HuH-7.5 (cell line): ENCODE measurements around the gene PLCB4.

ENCODE experiments used
- DNase-seq: peaks from one replicate; pipeline ENCODE4 v3.0.0; 2011; ENCODE audit warnings: low spot score

PLCB4 gene

DNA sequence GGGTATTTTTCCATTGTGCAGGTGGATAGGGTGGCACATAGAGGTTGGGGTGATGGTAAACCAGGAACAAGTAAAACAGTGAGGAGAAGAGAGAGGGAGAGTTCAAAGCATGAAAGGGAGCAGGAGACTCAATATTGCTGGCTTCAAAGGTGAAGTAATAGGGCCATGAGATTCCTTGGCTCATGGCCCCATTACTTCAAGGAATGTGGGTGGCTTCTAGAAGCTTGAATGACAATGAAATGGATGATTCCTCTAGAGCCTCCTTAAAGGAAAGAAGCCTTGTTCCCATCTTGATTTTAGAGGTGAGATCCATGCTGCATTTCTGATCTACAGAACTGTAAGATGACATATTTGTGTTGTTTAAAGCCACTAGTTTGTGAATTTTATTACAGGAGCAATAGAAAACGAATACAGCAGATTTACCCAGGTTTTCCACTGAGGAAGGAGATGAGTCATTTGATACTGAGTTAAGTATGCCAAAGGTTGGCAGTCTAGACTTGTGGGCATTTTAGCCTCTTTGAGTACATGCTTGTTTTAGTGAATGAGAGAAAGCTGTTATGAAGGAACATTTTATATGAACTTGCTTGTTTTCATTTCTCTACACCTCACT, 110.4 kb downstream of the PLCB4 start:
- no peak for DNase-seq

DNA sequence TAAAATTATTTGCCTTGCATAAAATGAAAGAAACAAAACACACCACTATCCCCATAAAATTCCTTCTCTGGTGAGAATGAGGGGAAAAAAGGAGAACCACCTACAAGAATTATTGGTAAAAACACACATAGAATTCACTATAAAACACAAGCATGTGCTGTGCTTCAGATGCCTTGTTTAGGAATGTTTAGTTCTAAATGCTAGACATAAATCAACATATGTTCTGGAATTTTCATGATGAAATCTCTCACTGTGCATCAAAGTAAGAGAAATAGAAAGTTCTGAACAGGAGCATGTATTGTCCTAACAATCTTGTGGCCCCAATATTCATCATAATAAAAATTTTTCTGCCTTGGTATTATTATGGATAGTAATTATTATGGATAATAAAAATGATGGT, 111.0 kb downstream of the PLCB4 start:
- DNase-seq, result no peak

DNA sequence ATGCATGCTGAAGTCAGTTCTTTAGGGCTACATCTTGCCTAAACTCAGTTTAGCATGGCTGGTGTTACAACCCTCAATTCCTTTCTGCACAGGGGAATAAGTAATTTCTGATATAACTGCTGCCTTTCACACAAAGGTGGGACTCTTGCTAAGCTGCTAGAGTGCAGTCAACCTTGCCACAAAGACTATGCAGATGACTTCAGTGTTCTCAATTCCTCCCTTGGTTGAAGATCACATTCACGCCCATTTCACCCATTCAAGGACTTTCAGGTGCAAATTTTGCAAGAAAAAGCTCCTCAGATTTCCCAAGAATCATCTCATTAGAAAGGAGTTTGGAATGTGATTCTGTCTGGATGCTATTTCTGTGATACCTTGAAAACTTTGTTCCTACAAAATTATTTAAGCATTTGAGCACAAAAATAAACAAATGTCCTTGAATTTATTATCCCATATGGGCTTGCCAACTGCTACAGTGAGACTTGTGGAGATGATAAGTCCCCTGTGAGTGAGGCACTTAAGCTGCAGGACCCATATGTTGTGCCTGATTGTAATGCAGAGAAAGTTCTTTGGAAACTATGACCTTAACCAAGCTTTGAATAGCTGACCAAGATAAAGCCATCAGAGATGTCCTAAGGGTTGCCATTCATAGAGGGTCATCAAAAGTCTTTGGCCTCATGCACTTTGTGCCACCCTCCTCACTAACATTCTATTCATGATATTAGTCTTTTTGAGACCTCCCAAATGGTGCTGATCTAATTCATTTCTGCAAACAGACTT, 111.8 kb downstream of the PLCB4 start:
- DNase-seq, result no peak

DNA sequence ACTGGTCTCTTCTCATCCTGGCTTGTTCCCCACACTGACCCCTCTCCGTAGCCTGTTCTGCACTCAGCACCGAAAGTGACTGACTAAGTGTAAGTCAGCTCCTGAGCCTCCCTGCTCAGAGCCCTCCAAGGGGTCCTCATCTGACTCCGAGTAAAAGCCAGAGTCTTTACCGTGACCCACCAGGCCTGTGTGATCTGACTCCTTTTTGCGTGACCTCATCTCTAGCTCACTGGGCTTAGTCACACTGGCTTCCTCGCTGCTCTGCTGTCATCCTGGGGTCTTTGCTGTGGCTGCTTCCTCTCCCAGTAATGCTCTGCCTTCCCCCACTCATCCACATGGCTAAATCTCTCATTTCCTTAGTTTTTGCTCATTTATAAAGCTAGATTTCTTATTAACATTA, 116.6 kb downstream of the PLCB4 start:
- DNase-seq, result no peak

DNA sequence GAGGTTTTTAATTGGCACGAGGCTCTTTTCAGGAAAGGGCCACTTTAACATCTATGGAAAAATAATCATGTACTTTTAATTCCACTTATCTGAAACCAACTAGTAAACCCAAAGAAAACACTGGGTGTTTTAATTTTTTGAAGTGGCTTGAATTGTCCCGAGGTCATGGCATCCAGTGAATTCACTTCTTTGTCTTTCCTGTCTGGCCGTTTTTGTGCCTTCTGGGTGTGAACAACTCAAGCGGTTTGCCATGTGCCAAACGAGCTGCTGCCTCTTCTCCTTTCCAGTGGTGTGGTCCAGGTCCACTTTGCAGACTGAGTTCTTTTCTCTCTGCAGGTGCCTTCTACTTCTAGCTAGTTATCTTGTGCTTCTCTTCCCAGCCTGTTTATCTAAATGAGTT, 117.5 kb downstream of the PLCB4 start:
- DNase-seq, result no peak

DNA sequence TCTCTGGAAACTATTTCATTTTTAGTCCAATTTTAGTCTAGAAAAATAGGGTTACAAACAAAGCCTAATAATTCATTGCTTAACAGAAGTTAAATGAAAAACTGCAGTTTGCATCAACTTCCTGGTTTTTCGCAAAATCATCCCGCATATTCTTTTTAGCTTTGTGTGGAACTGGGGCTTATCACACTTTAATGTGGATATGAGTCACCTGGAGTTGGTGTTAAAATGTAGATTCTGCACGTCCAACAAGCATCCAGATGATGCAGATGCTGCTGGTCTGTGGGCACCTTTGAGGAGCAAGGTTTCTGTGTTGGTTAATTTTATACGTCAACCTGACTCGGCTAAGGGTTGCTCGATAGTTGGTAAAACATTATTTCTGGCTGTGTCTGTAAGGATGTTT, 126.1 kb downstream of the PLCB4 start:
- DNase-seq, result no peak

DNA sequence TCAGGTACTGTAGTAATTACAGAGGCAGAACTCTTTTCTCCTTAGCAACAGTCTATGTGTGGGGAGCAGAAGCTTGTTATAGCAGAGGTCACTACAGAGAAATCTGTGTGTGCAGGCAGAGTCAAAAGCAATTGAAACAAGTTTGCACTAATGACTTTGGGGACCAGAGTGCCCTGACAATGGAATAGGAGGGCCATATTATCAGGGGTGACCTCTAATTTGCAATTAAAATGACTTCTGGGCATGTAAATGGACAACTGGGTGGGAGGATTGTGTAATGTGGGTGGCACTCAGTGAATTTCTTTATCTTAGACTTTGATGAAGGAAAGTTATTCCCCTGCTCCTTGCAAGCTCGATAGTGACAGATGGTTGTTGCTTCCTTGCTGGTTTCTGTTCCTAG, 127.2 kb downstream of the PLCB4 start:
- no peak for DNase-seq

DNA sequence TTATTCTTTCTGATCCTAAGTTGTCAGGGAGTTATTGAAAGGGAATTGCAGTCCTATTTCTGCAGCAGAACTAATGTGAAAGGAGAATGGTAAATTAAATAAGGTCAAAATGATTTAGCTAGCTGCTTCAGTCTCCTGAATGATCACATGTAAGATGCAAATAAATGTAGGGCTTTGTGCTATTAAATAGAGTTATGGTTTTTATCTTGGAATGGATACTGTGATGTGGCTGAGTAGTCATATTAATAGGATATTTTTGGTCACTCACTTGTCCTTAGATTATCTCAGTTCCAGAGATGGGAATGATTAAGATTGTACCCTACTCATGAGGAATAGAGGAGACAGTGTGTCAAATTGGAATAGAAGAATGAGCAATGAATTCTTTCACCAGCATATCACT, 129.6 kb downstream of the PLCB4 start:
- DNase-seq, result no peak

DNA sequence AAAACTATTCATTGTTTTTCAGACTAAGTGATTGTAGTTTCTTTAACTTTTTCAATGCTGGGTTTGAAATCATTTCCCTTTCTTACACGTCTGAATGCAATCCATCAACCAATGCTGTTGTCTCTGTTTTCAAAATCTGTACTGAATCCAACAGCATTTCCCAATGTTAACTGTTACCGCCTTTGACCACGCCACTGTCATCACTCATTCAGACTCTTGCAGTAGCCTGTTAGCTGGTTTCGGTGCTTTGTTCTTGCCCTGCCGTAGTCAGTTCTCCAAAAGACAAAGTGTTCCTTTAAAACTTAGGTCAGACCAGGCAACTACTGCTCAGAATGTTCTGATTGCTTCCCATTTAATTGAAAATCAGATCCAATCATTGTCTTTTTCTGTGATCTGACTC, 131.3 kb downstream of the PLCB4 start:
- no peak for DNase-seq

DNA sequence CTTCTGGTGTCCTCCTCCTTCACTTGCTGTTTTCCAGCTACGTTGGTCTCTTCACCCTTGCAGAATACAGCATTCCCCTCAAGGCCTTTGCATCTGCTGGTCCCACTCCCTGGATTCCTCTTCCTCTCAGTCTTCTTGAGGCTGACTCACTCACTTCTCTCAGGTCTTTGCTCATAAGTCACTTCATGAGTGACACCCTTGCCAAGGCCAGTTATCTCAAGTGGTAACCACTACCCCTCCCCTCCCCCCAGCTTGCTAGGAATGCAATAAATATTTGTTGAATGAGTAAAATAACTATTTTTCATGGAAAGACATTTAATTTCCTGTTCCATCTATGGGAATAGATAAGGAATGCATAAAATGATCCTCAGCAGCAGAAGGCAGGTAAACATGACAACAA, 131.7 kb downstream of the PLCB4 start:
- DNase-seq, result no peak

DNA sequence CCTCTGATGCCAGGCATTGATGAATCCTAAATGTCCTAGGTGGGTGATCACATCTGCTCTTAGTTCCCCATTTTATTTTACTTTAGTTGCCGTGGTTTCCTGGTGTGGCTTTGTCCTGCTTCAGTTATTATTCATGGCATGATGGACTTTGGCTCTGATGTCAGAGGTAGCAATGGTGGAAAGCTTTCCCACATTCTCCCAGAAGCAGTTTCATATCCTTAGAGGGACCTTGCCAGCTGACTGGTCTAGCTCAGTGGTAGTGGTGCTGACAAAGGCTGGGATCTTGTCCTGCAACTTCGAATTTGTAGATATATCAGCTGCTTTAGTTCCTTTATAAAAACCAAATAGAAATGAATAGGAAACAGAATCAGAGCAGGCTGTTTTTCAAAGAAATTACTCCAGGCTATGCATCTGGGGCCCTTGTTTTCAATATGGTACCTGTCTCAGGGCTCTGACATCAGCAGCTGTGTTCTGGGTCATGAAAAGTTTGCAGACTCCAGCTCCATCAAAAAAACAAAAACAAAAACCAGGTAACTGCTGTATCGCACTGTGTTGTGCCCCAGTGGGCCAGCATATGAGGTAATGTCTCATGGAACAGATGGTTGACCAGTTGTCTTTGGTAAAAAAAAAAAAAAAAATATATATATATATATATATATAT, 133.7 kb downstream of the PLCB4 start:
- no peak for DNase-seq

DNA sequence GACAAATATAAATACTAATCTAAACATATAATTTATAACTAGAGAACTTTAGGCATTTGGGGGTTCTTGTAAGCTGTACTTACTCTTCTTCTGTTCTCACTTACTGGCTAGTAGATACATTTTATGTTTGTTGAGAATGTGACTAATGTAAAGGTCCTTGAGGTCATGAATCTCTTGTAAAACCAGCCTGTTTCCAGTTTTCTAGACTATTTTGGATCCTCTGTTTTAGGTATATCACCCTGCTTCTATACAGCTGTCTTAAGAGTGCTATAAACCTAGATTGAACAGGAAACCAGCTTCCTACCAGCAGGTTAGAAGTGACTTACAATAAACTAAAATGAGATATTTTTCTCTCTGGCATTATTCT, 134.2 kb downstream of the PLCB4 start:
- DNase-seq, result no peak

DNA sequence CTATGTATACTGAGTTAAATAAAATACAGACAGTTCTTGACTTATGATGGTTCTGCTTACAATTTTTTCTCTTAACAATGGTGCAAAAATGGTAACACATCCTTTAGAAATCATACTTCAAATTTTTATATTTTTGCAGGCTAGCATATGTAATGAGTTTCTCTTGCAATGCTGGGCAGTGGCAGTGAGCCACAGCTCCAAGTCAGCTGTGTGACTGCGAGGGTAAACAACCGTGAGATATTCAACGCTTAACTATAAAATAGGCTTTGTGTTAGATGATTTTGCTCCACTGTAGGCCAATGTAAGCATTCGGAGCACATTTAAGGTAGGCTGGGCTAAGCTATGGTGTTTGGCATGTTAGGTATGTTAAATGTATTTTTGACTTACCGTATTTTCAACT, 136.1 kb downstream of the PLCB4 start:
- DNase-seq, result no peak

DNA sequence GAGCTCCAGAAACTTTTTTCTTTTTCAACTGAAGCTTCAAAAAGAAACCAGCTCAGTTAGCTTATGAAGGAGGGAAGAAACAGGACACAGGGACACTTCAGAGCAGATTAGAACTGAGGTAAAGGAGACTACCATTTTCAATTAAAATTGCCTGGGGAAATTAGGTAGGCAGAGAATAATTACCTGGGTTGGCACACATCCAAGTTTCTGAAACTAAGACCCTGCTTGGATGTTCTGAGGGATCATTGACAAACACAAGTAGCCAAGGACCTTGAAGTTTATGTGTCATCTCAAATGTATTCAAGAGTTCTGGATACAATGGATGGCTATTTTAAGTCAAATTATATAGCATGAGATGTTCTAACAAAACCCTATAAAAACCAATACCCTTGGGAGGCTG, 137.6 kb downstream of the PLCB4 start:
- no peak for DNase-seq

DNA sequence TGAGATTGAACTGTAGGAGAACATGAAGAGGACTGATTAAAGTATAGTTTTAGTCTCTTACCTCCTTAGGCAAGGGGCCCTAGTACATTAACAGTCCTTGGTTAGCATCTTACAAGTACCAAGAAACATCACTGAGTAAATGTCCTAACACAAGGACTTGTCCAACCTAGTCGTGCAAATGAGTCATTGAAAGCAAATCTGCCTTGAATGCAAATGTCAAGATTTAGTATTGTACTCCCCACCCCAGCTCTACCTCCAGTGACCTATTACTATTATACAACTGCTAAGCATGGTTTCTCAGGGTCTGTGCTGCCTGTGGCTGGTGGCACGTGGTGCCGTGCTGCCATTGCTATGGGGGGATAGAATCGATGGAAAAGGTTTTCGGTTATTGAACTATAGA, 138.4 kb downstream of the PLCB4 start:
- DNase-seq, result no peak

DNA sequence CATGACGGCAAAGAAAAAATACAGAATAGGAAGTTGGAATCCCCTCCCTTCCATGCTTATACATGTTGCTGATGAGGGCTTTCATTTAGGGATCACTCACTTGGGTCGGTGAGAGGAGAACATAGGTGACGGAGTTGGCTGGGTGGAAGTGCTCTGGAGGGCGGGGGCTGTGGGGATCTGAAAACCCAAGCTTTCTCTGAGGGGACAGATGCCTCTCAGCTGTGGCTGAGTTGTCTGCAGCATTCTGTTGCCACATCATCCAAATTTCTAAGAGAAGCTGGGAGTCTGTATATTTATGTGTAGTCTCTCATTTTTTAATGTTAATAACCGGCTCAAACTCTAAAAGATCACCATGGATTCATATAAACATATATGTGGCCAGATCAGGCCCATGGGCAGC, 141.5 kb downstream of the PLCB4 start:
- no peak for DNase-seq

DNA sequence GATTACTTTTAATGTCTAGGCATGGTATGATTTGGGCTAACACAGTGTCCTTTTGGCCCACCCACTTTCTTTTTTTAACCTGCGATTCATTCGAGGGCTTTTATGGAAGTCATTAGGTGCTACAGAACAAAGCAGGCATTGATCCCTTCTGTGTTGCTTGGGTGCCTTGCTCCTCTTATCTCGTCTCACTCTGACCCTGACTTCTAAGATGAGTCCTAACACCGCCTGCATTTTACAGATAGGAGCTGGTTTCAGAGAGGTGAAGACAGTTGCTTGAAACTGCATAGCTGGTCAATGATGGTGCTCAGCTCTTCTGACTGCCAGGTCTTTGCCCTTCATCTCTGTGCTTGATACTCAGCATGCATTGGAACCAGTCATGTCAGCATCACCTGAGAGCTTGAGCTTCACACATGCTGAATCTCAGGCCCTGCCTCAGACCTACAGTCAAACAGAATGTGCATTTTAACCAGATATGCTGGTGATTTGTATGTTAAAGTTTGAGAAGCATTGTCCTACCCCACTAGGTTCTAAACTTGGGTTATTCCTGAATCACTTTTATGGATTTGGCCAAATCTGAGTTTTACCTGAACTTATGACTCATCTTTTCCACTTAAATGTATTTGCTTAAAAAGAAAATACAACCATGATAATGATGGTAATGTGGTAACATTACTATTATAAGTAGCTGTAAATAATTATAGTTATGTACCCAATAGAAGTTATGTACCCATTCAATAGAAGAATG, 142.3 kb downstream of the PLCB4 start:
- no peak for DNase-seq

DNA sequence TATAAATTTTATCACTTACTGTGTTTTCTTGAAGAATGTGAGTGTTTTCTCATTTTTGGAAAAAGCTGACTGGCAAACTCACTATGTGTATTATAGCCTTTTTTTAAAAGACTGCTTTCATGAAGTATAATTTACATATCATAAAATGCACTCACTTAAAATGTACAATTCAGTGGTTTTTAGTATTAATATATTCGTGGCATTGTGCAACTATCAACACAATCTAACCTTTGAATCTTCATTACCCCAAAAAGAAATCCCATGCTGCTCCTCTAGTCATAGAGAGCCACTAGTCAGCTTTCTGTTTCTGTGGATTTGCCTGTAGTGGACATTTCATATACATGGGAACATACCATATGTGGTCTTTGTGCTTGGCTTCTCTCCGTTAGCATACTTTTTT, 143.8 kb downstream of the PLCB4 start:
- DNase-seq, result no peak

DNA sequence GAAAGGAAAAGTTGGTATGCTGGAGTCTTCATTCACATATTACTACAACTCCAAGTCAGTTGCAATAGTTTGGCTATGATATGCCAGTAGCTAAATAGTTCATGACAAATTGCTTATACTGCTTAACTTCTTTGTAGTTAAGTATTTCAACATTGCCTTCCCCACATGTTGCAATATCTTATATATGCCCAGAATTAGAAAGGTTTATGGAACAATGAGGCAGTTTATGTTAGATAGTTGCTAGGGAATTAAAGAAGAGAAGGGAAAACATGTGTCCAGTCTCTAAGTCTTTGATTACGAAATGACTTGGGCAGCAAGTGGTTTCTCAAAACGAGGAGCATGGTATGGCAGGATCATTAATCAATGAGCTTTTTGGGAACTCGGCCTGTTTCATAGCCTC, 145.8 kb downstream of the PLCB4 start:
- no peak for DNase-seq

DNA sequence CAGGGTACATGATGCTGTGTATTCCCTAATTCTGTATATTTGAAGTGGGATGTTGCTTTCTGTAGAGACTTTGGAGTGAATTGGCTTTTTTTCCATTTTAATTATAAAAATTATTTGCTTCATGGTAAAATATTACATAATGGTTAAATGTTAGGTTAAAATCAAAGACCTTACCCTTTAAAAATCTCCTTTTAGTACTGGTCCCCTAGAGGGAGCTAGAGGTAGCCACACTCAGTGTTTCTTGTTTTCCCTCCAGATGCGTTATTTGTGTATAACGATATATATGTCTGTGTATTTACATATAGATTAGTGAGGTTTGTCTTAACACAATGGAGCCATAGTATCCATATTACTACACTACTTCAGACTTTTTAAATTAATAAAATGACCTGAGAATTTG, 146.7 kb downstream of the PLCB4 start:
- DNase-seq, result peak; percentile 19

DNA sequence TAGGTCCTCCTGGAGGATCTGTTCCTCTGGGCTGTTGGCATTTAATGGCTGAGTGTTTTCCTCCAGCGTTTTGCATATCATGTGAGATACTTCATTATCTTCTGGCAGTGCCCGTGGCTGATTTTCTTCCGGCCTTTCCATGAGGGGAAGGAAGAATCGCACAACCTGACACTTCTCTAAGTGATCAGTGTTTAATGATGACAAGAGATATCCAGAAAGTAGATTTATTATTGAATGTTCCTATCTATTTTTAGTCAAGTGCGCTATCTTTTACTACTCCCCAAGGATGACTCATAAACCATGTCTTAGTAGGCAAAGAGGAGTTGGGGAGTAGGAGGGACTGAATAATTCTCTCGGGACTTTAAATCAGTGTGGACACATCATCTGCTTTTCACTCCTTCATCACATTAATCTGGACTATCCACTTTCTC, 149.7 kb downstream of the PLCB4 start:
- DNase-seq, result no peak

DNA sequence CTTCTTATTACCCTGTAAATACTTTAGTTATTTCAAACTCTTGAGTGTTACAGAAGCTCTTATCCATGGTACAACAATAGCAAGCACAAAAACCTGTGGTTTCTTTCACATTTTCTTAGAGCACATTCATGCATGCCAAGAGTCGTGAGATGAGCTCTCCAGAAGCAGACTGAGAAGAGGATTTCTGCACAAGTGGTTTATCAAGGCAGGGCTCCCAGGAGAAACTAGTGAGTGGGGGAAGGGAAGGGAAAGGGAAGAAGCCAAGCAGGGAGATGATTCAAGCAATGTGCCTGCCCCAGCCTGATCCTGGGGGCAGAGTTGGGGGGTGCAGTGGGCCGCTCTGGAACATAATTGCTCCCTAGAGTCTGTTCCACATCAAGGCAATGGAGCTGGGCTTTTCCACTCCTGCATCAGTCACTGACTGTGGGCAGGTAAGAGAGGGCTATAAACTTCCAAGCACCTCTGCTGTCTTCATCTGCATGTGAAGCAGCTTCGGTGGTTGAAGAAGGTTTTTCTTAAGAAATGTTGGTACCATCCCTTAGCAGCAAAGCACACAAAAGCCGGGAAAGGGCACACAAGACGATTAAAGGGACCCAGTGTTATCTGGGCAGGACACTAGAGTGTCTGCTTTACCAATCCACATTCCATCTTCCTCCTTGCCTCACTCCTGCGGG, 152.1 kb downstream of the PLCB4 start:
- DNase-seq, result no peak
